A673 (cell line): Measurements from ENCODE around the gene NUP35. TPM values are rescaled to one million over a fixed set of nuclear protein-coding genes. Genes with fewer than 3 reads are reported as not detected.
"Not testable (repeated sequence)": the region's sequence is repeated elsewhere in the genome, so short reads cannot be mapped to it uniquely, and the experiment has no call there.

Experiments used
- BruUV-seq: library from RNA; stranded (reverse); fragments of 400-500 nt; replicated peaks from 2 replicates; lab custom pipeline; 2021; lab: Mats Ljungman, UMichigan
- CTCF ChIA-PET: fragments of 300-600 bp; sonication (Branson Sonifier 250); formaldehyde crosslinking; loops from one replicate; lab custom pipeline; 2022; ENCODE audit warnings: antibody characterized with exemption; lab: Charles Lee
- POLR2A ChIA-PET: fragments of 300-600 bp; sonication (Branson Sonifier 250); formaldehyde crosslinking; loops from one replicate; lab custom pipeline; 2022; ENCODE audit warnings: antibody characterized with exemption; ENCODE audit not compliant: low non-redundant PET; lab: Charles Lee
- DNase-seq: peaks from one replicate; pipeline ENCODE4 v3.0.0-alpha.2; 2015; ENCODE audit warnings: low spot score
- H3K27ac ChIP-seq: fragments of 200-600 bp; sonication (generic); 2 replicates; pipeline ENCODE4 v1.5.1; 2016; ENCODE audit warnings: mixed run types, low read depth, mild to moderate bottlenecking, mixed read lengths, antibody characterized with exemption, low read length; ENCODE audit not compliant: poor library complexity, severe bottlenecking
- H3K27me3 ChIP-seq: fragments of 200-600 bp; sonication (generic); replicated peaks from 2 replicates; pipeline ENCODE4 v1.6.1; 2017; ENCODE audit warnings: mixed run types, low read depth, mild to moderate bottlenecking, mixed read lengths, antibody characterized with exemption, low read length; ENCODE audit not compliant: insufficient read depth, poor library complexity
- H3K36me3 ChIP-seq: fragments of 200-600 bp; sonication (generic); 2 replicates; pipeline ENCODE4 v1.6.1; 2016; ENCODE audit warnings: mixed run types, mild to moderate bottlenecking, mixed read lengths, antibody characterized with exemption, low read length; ENCODE audit not compliant: insufficient read depth, poor library complexity, severe bottlenecking
- H3K4me1 ChIP-seq: fragments of 200-600 bp; sonication (generic); 2 replicates; pipeline ENCODE4 v1.6.1; 2017; ENCODE audit warnings: mixed run types, mild to moderate bottlenecking, mixed read lengths, antibody characterized with exemption, low read length; ENCODE audit not compliant: insufficient read depth, poor library complexity, severe bottlenecking
- H3K4me3 ChIP-seq: fragments of 200-600 bp; sonication (generic); 2 replicates; pipeline ENCODE4 v1.5.1; 2016; ENCODE audit warnings: low read depth, mixed run types, mild to moderate bottlenecking, mixed read lengths, low read length; ENCODE audit not compliant: poor library complexity, severe bottlenecking
- H3K9me3 ChIP-seq: fragments of 200-600 bp; sonication (generic); 2 replicates; pipeline ENCODE4 v1.6.1; 2016; ENCODE audit warnings: mixed run types, low read depth, mild to moderate bottlenecking, mixed read lengths, antibody characterized with exemption, low read length; ENCODE audit not compliant: poor library complexity, severe bottlenecking
- EZH2 ChIP-seq: fragments of 200-600 bp; sonication (generic); IDR thresholded peaks from 2 replicates; pipeline ENCODE4 v1.6.1; 2017; ENCODE audit warnings: borderline replicate concordance, low read depth, mild to moderate bottlenecking, mixed read lengths, antibody characterized with exemption, low read length; ENCODE audit not compliant: poor library complexity, severe bottlenecking
- intact Hi-C: fragments of 100-400 bp; cut with micrococcal nuclease; formaldehyde crosslinking; loops from one replicate; pipeline ENCODE4 v1.10.0; 2022; ENCODE audit not compliant: unreplicated experiment
- total RNA-seq: library from RNA; stranded (reverse); gene quantifications from 2 replicates; pipeline ENCODE4 v1.2.3, GENCODE V29; 2021
- TF ChIP-seq, protein P1 (sequence below): fragments of 300-800, 200-600 bp; sonication (generic); conservative IDR thresholded peaks from 2 replicates; pipeline ENCODE4 v1.5.1; 2017; ENCODE audit warnings: low read depth, mild to moderate bottlenecking, antibody characterized with exemption, low read length, moderate library complexity, mixed read lengths

Gene NUP35
- total RNA-seq, 1 experiment from 2014 or later: 62.0 TPM

DNA sequence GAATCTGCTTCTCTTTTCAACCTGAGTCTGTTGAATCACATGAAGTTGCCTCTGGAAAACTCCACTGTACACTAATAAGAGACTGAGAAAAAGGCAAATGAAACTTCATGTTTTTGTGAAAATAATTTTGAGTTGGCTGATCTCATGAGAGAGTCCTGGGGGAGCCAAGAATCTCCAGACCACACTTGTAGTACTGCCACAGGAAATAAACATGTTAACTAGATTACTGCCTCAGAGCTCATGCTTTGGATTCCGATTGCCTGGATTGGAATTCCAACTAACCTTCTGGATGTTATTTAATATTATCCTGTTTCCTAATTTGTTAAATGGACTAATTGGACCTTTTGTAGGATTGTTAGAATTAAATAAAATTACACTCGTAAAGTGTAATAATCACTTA is 25.2 kb downstream of the NUP35 start:
- no peaks in the 10 kb centered on the region for H3K27me3 ChIP-seq
- H3K4me3 ChIP-seq: no peak overlapping the region
- ChIA-PET CTCF (no interaction called here), POLR2A (no interaction called here)
- peak; percentile 18 for DNase-seq
- peaks cover 5% of the 10 kb centered on the region for H3K4me1 ChIP-seq
- peaks cover 3% of the 10 kb centered on the region for H3K9me3 ChIP-seq
- BruUV-seq: no TSS peak
- TF ChIP-seq EZH2: no peak
- TF ChIP-seq, protein P1, sequence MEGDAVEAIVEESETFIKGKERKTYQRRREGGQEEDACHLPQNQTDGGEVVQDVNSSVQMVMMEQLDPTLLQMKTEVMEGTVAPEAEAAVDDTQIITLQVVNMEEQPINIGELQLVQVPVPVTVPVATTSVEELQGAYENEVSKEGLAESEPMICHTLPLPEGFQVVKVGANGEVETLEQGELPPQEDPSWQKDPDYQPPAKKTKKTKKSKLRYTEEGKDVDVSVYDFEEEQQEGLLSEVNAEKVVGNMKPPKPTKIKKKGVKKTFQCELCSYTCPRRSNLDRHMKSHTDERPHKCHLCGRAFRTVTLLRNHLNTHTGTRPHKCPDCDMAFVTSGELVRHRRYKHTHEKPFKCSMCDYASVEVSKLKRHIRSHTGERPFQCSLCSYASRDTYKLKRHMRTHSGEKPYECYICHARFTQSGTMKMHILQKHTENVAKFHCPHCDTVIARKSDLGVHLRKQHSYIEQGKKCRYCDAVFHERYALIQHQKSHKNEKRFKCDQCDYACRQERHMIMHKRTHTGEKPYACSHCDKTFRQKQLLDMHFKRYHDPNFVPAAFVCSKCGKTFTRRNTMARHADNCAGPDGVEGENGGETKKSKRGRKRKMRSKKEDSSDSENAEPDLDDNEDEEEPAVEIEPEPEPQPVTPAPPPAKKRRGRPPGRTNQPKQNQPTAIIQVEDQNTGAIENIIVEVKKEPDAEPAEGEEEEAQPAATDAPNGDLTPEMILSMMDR: no peak
- intact Hi-C loops: no loop called here
- H3K27ac ChIP-seq: no peak overlapping the region
- H3K36me3 ChIP-seq: peaks cover 43% of the 10 kb centered on the region

DNA sequence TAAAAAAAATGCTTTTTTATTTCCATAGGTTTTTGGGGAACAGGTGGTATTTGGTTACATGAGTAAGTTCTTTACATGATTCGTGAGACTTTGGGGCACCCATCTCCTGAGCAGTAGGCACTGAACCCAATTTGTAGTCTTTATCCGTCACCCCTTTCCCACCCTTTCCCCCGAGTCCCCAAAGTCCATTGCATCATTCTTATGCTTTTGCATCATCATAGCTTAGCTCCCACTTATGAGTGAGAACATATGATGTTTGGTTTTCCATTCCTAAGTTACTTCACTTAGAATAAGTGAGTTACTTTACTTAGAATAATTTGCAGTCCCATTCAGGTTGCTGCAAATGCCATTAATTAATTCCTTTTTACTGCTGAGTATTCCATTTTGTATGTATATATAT is 28.0 kb downstream of the NUP35 start:
- CTCF ChIA-PET: not testable (repeated sequence)

DNA sequence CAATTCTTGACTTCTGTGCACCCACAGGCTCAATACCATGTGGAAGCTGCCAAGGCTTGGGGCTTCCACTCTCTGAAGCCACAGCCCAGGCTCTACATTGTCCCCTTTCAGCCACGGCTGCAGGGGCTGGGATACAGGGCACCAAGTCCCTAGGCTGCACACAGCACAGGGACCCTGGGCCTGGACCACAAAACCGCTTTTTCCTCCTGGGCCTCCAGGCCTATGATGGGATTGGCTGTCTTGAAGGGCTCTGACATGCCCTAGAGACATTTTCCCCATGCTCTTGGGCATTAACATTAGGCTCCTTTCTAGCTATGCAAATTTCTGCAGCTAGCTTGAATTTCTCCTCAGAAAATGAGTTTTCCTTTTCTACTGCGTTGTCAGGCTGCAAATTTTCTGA is 29.7 kb downstream of the NUP35 start:
- H3K9me3 ChIP-seq: no peaks in the 10 kb centered on the region
- BruUV-seq: no TSS peak
- CTCF ChIA-PET: no interaction called here

More for the DNA sequence above, 28.0 kb downstream of the NUP35 start:
- H3K4me1 ChIP-seq, H3K27me3 ChIP-seq, BruUV-seq, POLR2A ChIA-PET, intact Hi-C loops, H3K4me3 ChIP-seq, H3K9me3 ChIP-seq, H3K27ac ChIP-seq, DNase-seq: not testable (repeated sequence)
- peaks cover 27% of the 10 kb centered on the region for H3K36me3 ChIP-seq

DNA sequence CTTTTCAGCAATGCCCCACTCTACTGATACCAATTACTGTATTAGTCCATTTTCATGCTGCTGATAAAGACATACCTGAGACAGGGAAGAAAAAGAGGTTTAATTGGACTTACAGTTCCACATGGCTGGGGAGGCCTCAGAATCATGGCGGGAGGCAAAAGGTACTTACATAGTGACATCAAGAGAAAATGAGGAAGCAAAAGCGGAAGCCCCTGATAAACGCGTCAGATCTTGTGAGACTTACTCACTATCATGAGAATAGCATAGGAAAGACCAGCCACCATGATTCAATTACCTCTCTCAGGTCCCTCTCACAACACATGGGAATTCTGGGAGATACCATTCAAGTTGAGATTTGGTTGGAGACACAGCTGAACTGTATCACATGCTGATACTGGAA is 30.5 kb downstream of the NUP35 start:
- BruUV-seq, H3K27ac ChIP-seq, H3K4me3 ChIP-seq, intact Hi-C loops, H3K4me1 ChIP-seq, H3K27me3 ChIP-seq, DNase-seq, H3K9me3 ChIP-seq, POLR2A ChIA-PET, CTCF ChIA-PET: not testable (repeated sequence)
- peaks cover 39% of the 10 kb centered on the region for H3K36me3 ChIP-seq

More for the DNA sequence above, 29.7 kb downstream of the NUP35 start:
- peaks cover 31% of the 10 kb centered on the region for H3K36me3 ChIP-seq
- no peak overlapping the region for H3K27ac ChIP-seq
- H3K27me3 ChIP-seq: no peaks in the 10 kb centered on the region
- H3K4me3 ChIP-seq: no peak overlapping the region
- no peak for DNase-seq
- peaks cover 14% of the 10 kb centered on the region for H3K4me1 ChIP-seq
- TF ChIP-seq EZH2: no peak
- TF ChIP-seq, protein P1: no peak
- intact Hi-C loops: no loop called here
- POLR2A ChIA-PET: no interaction called here
